Stimulated activated CD4-positive, alpha-beta T cell treated with anti-CD3 and anti-CD28 coated beads, Interleukin-4, amount 100 ng/mL, for 48 hours (primary cell): Measurements from ENCODE around the gene DZIP1L.

Source experiments
- DNase-seq, 2 donors: peaks; one replicate each; pipeline ENCODE4 v3.0.0-alpha.2; 2020; ENCODE audit warnings: low read depth in 2 of 2

The DZIP1L gene

DNA sequence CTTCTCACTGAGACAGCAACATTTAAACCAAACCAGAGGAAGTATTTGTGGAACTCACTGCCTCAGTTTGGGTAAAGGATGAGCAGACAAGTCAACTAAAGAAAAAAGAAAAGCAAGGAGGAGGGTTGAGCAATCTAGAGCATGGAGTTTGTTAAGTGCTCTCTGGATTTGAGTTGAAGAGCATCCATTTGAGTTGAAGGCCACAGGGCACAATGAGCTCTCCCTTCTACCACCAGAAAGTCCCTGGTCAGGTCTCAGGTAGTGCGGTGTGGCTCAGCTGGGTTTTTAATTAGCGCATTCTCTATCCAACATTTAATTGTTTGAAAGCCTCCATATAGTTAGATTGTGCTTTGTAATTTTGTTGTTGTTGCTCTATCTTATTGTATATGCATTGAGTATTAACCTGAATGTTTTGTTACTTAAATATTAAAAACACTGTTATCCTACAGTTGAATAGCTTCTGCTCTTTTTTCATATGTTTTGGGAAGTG is 82.2 kb downstream of the DZIP1L start:
- DNase-seq: no peak

DNA sequence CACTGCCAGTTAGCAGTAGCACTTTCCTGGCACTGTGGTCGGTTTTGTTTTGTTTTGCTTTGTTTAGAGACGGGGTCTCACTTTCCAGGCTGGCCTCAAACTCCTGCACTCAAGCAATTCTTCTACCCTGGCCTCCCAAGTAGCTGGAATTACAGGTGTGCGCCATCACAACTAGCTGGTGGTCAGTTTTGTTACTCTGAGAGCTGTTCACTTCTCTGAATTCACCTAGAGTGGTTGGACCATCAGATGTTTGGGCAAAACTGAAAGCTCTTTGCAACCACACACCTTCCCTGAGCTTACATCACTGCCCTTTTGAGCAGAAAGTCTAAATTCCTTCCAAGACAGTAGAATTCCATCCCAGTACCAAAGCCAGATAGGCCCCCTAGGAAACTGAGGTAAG is 82.8 kb downstream of the DZIP1L start:
- DNase-seq: no peak

DNA sequence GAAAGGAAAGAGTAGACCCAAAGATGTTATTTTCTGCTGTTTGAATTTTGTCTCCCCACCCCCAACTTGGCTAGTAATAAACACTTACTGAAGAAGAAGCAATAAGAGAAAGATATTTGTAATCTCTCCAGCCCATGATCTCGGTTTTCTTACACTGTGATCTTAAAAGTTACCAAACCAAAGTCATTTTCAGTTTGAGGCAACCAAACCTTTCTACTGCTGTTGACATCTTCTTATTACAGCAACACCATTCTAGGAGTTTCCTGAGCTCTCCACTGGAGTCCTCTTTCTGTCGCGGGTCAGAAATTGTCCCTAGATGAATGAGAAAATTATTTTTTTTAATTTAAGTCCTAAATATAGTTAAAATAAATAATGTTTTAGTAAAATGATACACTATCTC is 83.9 kb downstream of the DZIP1L start:
- DNase-seq: no peak

DNA sequence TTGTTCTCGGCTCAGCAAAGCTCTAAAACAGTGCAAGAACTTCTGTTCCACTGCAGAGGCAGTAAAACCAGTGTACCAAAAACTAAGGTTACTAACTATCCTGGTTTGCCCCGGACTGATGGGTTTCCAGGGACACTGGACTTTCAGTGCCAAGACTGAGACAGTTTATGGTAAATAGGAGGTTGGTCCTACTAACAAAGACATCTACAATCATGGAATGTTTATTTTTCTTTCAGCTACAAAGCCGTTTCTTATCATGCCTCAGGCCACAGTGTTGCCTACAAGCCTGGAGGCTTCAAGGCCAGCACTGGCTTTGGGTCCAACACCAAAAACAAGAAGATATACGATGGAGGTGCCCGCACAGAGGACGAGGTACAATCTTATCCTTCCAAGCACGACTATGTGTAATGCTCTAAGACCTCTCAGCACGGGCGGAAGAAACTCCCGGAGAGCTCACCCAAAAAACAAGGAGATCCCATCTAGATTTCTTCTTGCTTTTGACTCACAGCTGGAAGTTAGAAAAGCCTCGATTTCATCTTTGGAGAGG is 84.6 kb downstream of the DZIP1L start:
- DNase-seq: no peak

DNA sequence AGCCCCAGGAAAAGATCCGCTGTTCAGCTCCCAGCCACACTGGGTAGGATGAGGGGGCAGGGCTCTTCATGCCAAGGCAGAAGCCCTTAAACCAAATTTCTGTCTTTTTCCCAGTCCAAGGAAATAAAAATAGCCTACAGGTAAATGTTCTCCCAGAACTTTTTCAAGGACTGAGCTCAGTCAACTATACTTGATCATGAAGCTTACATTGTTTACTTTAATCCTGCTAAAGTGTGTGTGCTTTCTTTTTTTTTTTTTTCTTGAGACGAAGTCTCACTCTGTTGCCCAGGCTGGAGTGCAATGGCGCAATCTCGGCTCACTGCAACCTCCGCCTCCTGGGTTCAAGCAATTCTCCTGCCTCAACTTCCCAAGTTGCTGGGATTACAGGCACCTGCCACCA is 87.6 kb downstream of the DZIP1L start:
- no peak for DNase-seq

DNA sequence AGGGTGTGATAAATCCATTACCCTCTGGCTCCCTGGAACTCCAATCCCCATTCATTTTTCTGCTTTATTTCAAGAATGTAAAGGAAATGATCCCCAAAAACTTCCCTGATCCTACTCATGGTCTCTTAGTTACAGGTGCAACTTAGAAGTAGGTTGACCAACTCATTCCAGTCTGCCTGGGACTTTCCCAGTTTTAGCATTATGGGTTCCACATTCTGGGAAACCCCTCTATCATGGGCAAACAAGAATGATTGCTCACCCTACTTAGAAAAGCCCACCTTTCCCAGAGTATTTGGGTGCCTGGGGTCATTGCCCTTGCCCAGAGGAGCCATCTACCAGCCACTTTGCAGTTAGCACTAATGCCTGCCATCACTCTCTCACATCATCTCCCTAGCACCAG is 89.9 kb downstream of the DZIP1L start:
- DNase-seq: no peak

DNA sequence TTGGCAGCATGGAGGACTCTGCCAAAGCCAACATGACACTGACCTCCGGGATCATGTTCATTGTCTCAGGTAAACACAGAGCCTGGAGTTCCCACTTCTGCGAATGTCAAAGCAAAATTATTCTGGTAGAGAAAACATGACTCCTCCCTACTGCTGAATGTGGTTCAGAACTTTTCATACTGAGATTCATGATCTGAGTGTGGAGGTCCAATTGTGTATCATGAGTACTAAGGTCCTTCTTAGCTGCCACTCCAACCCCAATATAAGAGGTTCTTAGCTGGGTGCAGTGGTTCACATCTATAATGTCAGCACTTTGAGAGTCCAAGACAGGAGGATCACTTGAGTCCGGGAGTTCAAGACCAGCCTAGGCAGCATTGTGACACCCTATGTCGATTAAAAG is 91.7 kb downstream of the DZIP1L start:
- no peak for DNase-seq

DNA sequence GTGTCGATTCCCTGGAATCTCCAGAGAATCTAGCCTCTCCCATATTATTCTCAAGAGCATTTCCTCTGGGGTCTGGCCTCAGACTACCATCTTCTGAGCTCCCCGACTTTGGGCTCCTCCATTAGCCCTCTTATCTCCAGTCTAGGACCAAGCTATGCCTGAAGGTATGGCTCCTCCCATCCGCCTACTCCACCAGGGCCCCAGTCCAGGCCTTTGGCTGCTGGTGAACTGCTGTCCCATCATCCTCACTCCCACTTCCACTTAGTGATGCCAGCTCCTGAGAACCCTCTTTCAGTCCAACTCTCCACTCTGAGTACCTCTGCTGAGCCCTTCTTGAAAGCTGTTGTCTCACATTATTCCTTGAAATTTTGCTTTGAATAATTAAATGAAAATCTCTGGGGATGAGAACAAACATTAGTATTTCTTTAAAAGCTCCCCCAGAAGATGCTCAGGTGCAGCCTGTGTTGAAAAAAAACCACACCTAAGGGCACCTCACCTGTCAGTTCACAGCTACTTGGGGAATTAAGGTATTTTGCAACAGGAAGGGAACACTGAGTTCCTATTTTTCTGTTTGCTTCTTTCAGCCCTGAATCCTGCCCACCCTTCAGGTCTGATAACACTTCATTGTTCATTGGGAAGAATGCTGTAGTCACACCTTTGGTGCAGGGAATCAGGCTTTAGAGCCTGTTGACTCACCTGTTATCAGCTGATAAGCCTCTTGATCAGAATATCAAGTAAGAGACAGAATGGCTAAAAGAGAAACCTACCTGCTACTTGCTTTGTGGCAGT is 95.9 kb downstream of the DZIP1L start:
- DNase-seq: no peak

DNA sequence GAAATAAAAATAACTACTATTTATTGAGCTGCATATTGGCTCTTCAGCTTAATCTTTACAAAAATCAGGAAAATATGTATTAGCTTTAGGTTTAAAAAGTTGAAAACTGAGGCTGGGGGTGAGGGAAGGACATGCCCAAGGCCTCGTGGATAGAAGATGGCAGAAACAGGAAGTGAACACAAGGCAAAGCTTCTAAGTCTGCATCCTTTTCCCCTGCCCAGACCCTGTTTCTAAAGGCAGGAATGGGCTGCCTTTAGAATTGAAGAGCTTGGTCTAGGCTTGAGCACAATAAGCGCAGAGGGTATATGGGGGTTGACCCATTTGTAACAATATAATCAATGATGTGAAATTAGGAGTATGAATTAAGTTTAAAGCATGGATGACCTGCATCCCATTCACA is 99.3 kb downstream of the DZIP1L start:
- no peak for DNase-seq

DNA sequence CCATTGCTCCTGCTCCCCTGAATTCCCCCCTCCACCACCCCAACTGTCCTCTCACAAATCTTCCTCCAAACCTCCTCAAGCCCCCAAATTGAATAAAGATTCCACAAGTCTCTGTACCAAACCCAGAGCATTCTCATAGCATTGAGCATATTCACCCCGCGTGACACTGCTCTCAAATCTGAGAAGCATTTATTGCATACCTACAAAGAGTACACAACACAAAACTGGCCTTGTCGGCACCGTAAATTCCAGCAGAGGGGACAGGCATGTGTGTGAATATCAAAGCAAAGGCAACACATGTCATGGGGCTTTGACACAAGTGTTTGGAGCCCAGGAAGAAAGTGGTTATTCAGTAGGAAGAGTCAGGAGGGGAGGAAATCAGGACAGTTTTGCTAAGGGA is 102.9 kb downstream of the DZIP1L start:
- DNase-seq: no peak
